Measurements from ENCODE around the gene PACS1.
"Not testable (repeated sequence)": the region's sequence is repeated elsewhere in the genome, so short reads cannot be mapped to it uniquely, and the experiment has no call there.

Gene PACS1

DNA sequence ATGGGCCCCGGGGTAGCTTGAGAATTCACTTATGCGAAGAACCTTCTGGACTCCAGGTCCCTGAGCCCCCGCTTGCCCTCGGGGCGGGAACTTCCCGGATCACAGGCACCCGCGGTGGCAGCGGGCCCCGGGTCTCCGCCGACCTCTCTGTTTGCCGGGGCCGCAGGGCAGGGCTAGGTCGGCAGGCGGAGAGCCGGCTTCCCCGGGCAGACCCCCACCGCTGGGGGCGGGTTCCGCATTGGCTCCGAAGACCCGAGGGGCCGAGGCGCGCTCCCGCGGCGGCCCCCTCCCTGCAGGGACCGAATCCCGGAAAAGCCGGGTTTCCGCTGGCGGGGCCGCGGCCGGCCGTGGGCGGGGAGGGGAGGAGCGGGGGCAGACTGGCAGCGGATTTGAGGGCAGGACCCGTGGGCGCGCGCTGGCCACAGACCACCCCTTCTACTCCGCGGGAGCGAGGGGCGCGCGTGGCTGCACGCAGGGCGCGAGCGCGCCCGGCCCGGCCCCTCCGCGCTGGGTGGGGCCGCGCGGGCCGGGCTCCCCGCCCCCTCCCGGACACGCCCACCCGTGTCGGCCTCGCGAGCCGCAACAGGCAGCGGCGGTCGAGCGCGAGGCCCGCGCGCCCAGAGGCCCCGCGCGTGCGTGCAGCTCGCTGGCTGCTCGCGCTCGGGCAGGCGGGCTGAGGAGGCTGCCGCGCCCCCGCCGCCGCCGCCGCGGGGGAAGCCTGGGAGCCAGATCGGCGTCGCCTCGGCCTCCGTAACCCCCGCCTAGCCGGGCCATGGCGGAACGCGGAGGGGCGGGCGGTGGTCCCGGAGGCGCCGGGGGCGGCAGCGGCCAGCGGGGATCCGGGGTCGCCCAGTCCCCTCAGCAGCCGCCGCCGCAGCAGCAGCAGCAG, at the start of gene PACS1:
Gene PACS1 (plus strand): TSS at position 558 of the 889 bp plus-strand sequence. CDS start 215 bp downstream, at position 773.
- peak; percentile 72 for DNase-seq (ENCODE audit: low read depth)

DNA sequence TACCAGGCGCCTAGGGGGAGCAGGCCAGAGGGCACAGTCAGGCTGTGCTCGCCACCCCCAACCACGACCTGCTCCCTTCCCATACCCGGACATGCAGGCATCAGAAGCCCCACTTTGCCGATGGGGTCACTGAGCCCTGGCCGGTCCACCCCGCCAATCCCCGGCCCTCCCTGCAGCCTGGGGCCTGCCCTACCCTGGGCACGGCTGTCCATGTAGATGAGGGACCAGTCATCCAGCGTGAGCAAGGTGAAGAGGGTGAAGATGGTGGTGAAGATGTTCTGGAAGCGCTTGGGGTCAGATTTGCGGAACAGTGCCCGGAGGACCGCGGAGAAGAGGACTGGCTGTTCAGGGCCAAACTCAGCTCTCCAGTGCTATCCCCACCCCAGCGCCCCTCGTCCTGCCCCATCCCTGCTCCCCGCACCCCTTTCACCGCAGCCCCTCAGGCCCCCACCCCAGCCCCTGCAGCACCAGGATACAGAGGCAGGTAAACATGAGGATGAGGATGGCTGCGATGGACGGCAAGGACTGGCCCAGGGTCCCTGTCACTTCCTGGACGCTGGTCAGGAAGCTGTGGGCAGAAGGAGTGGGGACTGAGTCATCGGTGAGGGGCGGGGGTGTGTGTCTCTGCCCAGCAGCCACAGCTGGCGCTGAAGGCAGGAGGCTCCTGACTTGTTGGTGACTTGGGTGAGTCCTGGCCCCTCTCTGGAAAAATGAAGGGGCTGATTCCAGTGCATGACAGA, 49.3 kb upstream of the PACS1 start:
- DNase-seq (ENCODE audit: low read depth), result no peak

DNA sequence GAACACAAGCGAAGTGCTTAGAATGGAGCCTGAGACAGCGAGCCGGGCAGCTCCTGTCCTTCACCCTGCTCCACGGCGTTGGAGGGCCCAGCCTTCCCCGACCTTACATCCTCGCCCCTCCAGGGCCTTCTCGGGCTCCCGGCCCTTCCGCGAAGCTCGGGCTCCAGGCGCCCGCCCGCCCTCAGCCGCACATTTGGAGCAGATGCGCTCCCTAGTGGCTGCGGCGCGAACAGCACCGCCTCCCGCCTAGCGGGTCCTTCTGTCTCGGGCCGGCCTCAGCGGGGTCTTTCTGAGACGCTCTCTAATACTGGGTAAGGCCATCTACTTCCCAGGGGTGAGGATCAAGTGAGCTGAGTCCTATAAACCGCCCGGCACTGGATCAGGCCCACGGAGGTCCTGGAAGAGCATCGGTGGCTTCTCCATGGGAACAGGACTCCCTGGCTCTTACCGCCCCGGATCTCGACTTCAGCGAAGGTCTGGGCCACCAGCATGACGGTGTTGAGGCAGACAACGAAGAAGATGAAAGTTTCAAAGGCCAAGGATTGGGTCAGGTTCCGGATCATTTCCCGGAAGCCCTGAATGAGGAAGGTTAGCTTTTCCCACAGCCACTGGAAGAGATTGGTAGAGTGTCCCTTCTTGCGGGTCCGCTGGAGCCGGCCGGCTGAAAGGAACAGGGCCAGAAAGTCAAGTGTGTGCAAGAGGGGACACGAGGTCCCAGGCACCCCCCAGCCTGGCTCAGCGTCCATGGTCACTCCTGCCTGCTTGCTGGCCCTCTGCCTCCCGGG, 47.5 kb upstream of the PACS1 start:
- DNase-seq (ENCODE audit: low read depth), result peak; percentile 62

DNA sequence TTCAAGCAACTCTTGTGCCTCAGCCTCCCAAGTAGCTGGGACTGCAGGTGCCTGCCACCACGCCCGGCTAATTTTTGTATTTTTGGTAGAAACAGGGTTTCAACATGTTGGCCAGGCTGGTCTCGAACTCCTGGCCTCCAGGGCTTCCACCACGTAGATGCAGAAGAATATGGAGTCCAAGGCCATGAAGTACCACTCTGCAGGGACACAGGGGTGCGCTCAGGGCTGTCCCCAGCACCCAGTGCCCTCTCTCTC, 47.0 kb upstream of the PACS1 start:
- not testable (repeated sequence) for DNase-seq (ENCODE audit: low read depth)

DNA sequence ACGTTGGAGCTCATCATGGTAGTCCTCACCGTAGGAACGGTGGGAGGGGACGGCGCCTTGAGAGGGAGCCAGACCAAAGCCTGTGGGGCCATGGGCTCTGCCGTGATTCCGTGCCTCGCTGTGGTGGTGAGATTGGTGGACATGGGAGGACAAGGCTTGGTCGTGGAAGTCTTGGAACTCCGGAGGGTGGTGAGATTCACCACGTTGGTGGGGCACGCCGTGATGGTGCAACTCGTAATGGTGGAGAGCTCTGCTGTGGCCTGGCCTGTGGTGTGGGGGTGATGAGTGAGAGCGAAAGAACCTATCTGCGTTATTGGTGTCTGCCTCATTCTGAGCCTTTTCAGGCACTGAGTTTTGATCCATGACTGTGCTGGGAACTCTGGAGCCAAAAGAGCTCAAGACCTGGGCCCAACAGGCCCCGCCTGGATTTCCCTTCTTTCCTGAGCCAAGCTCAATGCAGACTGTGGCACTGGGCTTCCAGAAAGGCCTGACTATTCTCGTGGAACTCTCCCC, 44.0 kb upstream of the PACS1 start, which contains the start of gene CATSPER1:
Gene CATSPER1 (minus strand): TSS at position 463 of the 513 bp plus-strand sequence. CDS start 100 bp downstream, at position 363.
- DNase-seq (ENCODE audit: low read depth), result no peak

DNA sequence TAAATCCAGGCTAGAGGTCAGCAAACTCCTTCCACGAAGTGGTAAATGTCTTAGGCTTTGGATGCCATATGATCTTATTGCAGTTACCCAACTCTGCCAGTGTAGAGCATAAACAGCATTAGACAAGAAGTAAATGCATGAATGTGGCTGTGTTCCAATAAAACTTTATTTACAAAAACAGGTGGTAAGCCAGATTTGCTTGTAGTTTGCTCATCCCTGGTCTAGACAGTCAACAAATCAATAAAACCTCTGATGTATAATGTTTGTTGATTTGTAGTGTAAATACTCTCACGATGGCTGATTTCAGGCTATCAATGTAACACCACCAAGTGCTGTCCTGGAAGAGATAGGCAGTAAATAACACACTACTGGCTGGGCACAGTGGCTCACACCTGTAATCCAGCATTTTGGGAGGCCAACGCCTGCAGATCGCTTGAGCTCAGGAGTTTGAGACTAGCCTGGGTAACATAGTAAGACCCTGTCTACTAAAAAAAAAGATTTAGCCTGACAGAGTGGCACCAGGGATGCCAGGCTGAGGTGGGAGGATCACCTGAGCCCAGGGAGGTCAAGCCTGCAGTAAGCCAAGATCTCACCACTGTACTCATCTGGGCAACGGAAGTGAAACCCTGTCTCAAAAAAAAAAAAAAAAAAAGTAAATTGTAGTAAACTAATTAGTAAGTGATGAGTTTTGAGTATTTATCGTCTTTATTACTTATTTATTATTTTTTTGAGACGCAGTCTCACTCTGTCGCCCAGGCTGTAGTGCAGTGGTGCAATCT, 36.9 kb upstream of the PACS1 start:
- no peak for DNase-seq (ENCODE audit: low read depth)

DNA sequence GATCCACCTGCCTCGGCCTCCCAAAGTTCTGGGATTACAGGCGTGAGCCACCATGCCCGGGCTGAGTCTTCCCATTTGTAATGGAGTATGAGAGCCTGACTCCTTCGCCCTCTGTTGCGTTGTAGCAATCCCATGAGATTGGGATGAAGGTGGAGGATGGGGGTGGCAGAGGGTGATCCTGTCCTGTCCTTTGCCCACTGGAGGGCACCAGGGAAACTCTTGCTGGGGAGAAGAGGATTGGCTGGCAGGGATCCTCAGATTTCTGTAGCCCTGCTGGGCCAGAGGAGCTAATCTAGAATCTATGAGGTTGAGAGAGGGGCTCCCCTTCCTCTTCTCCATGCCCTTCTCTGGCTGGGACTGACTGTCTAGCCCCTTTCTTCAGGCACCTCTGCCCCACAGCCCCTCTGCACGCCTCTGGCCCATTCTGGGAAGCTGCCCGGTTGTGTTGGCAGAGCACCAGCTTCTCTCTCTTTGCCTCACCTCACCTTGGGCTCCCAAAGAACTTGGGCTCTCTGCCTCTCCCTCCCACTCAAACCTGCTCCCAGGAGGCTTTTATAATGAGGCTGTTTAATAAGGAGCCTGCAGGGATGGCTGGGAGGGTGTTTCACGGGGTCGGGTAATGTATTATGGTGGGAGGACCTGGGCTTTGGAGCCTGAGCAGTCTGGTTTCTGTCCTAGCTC, 34.3 kb upstream of the PACS1 start:
- no peak for DNase-seq (ENCODE audit: low read depth)

DNA sequence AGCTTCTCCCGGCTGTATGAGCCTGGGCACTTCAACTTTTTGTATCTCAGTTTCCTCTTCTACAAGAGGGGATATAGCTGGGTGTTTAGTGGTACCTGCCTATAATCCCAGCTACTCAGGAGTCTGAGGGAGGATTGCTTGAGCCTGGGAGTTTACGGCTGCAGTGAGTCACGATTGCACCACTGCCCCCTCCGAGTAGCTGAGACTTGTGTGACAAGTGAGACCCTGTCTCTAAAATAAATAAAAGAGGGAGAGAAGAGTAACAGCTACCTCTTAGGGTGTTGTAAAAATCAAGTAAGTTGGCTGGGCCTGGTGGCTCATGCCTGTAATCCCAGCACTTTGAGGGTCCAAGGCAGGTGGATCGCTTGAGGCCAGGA, 33.8 kb upstream of the PACS1 start:
- no peak for DNase-seq (ENCODE audit: low read depth)

DNA sequence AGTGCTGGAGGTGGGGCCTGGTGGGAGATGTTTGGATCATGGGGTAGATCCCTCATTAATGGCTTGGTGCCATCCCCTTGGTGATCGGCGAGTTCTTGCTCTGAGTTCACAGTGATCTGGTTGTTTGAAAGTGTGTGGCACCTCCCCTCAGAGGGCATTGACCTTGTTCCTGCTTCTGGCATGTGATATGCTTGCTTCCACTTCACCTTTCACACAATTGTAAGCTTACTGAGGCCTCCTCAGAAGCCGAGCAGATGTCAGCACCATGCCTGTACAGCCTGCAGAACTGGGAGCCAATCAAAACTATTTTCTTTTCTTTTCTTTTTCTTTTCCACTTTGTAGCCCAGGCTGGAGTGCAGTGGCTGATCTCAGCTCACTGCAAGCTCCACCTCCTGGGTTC, 32.7 kb upstream of the PACS1 start:
- no peak for DNase-seq (ENCODE audit: low read depth)

DNA sequence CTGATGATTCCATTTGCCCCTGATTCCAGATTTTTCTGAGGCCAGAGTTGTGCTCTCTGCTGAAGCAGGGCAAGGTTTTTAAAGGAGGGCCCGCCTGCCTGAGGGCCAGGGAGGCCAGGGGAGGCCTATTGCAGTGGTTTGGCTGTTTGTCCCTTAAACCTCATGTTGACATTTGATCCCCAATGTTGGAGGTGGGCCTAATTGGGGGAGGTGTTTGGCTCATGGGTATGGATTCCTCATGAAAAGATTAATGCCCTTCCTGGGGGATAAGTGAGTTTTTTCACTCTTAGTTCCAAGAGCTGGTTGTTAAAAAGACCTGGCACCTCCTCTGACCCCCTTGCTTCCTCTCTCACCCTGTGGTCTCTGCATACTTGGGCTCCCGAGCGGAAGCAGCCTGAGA, 30.3 kb upstream of the PACS1 start:
- no peak for DNase-seq (ENCODE audit: low read depth)

DNA sequence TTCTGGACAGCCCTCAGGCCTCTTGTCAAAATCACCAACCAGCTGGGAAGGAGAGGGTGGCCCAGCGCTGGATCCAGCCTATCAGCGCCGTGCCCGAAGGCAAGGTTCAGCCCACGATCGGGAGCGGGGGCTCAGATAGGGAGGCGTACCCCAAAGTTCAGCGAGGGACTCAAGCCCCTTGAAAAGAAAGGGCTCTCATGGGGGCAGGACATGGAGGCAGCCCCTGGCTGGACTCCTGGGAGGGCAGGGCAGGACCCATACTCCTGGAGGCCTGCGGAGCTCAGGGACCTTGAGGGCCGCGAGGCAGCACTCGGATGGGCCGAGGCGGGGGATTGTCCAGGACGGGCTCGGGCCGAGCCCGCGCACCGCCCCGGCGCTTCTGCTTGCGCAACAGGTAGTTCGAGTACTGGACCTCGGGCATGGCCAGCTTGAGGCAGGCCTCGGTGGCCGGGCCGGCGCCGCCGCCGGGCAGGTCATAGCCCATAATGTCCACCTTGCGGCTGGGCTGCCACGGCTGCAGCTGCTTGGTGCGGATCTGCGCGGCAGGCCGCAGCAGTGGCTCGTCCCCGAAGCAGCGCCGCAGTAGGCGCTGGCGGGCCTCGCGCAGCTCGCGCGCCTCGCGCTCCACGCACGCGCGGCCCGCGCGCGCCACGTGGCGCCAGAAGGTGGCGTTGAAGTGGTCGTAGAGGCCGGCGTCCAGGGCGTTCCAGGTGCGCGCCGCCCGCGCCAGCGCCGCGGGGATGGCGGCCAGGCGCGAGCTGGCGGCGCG, 27.7 kb upstream of the PACS1 start:
- no peak for DNase-seq (ENCODE audit: low read depth)

DNA sequence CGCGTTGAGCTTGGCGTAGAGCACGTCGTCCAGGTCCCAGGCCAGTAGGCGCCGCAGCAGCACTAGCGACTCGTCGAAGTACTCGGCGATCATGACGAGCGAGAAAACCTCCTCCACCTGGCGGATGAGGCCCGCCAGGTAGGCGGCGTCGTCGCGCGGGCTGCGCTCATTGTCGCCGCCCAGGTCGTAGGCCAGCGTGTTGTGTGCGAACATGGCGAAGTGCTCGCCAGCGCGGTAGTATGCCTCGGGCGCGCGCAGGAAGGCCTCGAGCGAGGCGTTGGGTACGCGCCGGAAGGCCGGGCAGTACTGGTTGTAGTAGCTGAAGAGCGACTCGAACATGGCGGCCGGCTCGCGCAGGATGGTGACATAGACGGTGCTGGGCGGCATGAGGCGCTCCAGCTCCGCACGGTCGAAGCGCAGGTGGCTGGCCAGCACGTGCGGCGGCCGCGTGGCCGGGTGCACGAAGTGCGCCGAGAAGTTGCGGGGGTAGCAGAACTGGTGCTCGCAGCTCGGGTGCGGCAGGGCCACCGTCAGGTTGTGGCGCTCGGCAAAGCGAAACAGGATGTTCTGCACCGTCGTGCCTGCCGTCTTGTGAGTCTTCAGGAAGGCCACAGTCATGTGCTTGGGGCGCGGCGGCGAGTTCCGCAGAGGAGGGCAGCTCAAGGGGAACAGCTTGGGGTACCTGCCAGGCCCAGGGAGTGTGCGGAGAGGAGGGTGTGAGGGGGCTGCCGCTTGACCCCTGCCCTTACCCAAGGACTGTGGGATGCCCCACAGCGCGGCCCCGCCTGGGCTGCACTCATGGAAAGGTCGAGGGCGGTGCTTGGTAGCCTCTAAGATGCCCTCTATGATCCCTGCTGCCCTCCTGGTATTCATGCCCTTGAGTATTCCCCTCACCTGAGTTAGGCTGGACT, 26.8 kb upstream of the PACS1 start:
- DNase-seq (ENCODE audit: low read depth), result no peak

DNA sequence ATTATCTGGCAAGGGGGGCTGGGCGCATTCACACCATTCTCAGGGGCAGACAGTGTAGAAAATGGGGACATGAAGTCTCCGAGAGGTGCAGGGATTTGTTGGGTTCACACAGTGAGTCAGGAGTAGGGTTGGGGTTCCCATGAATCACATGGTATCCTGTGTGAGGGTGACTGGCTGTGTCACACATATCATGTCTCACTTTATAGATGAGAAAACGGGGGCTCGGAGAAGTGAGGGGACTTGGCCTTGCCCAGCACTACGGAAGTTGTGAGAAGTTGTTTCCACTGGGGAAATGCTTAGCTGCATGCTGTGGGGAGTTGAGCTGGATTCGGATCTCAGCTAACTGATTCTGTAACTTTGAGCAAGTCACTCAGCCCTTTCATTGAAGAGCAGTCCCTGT, 25.3 kb upstream of the PACS1 start:
- no peak for DNase-seq (ENCODE audit: low read depth)

DNA sequence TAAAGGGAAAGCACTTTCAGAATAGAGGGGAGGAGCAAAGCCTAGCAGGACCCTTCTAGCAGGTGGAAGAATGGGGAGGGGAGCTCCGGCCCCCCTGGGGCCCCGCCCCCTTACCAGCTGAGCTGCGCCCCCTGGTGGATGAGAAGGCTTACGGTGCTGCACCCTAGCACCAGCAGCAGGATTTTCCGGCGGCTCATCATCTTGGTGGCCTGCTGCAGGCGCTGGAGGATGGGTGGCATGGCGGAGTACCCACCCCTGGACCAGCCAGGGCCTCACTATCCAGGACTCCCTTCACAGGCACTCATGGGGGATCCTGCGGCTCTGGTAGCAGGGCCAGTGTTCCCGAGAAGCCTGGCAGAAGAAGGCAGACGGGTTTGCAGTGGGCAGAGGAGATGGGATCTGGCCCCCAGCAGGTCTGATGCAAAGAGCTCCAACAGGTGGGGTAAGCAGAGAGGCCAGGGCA, 24.9 kb upstream of the PACS1 start:
- peak; percentile 74 for DNase-seq (ENCODE audit: low read depth)

DNA sequence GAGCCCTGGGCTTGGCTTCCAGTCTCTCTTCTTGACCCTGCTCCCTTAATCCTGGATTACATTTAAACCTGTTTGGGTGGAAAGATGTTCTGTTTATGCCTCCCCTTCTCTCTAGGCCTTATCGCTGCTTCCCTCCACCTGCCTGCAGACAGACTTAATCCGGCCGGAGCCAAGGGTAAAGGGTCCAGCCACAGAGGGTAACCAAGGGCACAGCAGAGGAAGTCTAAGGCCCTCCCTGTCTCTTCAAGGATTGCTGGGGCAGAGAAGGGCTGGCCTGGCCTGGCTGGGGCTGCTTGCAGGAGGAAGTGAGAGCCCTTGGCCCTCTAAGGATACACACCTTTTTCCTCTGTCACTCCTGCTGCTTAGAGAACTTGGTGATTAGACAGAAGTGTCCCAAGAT, 23.2 kb upstream of the PACS1 start:
- DNase-seq (ENCODE audit: low read depth), result no peak

DNA sequence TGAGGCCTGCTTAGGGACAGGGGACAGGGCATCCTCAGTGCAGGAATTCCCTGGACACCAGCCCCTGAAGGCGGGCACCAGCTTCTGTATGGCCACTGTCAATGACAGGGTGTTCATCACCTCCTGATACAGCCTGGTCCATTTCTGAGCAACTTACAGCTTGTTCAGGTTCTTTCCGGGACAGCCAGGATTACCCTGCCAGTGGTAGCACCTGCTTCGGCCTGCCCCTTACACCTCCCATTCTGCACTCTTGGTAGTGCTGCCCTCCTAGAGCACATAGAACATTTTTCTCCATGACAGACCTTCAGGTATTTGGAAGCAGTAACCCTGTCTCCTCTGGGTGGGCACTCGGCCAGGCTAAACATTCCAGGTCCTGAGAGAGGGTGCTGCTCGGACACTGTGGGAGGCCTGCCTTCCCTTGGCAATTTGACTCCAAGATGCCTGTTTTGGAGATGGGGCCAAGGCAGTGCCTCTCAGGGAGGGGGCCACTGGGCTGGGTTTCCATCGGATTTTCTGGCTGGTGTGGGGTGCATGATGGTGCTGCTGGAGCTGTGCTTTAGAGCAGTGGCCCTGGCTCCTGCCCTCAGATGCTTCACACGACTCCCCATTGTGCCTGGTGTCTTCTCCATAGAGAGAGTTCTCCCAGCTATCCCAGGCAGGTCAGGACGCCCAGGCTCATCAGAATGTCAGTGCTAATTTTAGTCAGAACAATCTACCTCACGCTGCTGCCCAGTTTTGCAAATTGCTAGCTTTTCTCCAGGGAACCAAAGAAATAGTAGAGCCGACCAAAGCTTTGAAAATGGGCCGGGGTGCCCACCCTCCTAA, 22.3 kb upstream of the PACS1 start:
- no peak for DNase-seq (ENCODE audit: low read depth)

DNA sequence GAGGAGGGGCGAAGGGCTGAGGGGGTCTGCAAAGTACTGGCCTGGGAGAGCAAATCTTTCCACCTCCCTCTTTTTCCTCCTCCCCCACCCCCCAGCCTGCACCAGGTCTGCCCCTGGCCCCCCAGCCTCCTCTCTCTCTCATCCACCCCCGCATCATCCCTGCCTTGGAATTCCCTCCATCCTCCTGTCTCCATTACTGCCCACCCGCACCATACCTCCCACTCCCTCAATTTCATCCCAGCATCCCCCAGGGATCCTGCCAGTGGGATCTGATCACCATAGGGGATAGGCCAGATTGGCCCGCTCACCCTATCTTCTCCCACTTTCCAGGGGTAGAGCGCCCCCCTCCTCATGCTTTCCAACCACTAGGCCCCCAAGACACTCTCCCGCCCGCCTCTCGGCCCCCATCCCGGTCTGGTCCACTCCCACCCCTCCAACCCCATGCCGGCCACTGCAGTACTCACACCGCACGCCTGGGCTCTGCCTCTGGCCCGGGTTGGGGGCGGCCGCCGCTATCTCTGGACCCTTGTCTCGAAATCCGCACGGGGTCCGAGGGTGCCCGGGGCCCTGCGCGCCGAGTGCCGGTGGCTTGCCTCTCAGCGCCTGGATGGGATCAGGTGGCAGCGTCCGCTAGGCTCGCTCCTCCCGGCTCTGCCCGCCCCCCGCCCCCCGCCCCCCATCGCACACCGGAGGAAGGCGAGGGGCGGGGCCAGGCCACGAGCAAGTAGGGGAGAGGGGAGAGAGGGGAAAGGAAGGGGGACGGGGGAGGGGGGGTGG, 21.3 kb upstream of the PACS1 start, which contains the start of gene GAL3ST3:
Gene GAL3ST3 (minus strand): TSS at position 615 of the 777 bp plus-strand sequence. CDS start 3,746 bp downstream, outside the sequence.
- DNase-seq (ENCODE audit: low read depth), result no peak
